ENCODE data around the gene PER1. TPM values are rescaled to one million over a fixed set of nuclear protein-coding genes. Genes with fewer than 3 reads are reported as not detected.

PER1 gene
- total and polyA plus RNA-seq, 9 of the 15 experiments (the other 6 are each of a cell fraction or from before 2014, with no cell fraction given), result 0.13 to 26.0 (median 3.4) TPM

- TF ChIP-seq, protein P1, sequence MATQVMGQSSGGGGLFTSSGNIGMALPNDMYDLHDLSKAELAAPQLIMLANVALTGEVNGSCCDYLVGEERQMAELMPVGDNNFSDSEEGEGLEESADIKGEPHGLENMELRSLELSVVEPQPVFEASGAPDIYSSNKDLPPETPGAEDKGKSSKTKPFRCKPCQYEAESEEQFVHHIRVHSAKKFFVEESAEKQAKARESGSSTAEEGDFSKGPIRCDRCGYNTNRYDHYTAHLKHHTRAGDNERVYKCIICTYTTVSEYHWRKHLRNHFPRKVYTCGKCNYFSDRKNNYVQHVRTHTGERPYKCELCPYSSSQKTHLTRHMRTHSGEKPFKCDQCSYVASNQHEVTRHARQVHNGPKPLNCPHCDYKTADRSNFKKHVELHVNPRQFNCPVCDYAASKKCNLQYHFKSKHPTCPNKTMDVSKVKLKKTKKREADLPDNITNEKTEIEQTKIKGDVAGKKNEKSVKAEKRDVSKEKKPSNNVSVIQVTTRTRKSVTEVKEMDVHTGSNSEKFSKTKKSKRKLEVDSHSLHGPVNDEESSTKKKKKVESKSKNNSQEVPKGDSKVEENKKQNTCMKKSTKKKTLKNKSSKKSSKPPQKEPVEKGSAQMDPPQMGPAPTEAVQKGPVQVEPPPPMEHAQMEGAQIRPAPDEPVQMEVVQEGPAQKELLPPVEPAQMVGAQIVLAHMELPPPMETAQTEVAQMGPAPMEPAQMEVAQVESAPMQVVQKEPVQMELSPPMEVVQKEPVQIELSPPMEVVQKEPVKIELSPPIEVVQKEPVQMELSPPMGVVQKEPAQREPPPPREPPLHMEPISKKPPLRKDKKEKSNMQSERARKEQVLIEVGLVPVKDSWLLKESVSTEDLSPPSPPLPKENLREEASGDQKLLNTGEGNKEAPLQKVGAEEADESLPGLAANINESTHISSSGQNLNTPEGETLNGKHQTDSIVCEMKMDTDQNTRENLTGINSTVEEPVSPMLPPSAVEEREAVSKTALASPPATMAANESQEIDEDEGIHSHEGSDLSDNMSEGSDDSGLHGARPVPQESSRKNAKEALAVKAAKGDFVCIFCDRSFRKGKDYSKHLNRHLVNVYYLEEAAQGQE (IDR thresholded peaks at IDR 0.05; ENCODE audit: borderline replicate concordance), result peak; percentile 45; the same call in 1 of the 2 replicates
- TF ChIP-seq, protein P1 (CRISPR knock-in tag; IDR thresholded peaks at IDR 0.05; ENCODE audit: low read depth), result no peak
- no peak for TF ChIP-seq GTF2E2 (tag; IDR thresholded peaks at IDR 0.05)
- TF ChIP-seq ZFX (CRISPR knock-in tag; IDR thresholded peaks at IDR 0.05), result peak; percentile 32; the same call in 1 of the 2 replicates
- TF ChIP-seq, protein P2, sequence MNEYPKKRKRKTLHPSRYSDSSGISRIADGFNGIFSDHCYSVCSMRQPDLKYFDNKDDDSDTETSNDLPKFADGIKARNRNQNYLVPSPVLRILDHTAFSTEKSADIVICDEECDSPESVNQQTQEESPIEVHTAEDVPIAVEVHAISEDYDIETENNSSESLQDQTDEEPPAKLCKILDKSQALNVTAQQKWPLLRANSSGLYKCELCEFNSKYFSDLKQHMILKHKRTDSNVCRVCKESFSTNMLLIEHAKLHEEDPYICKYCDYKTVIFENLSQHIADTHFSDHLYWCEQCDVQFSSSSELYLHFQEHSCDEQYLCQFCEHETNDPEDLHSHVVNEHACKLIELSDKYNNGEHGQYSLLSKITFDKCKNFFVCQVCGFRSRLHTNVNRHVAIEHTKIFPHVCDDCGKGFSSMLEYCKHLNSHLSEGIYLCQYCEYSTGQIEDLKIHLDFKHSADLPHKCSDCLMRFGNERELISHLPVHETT (CRISPR knock-in tag; conservative IDR thresholded peaks at IDR 0.05 in 1 of 2, IDR thresholded peaks at IDR 0.05 in 1 of 2), result 0 out of 4 replicates have a peak, but pooled peaks of 1 of the 2 experiments have one; percentile 35
- TF ChIP-seq TRIM25 (IDR thresholded peaks at IDR 0.05; ENCODE audit: borderline replicate concordance), result no peak
- TF ChIP-seq POLR2G (IDR thresholded peaks at IDR 0.05; ENCODE audit: low read depth, low read length), result peak; percentile 57
- peak; percentile 39; the same call in 1 of the 2 replicates for TF ChIP-seq ARID4B (CRISPR knock-in tag; IDR thresholded peaks at IDR 0.05)
- peak; percentile 33; the same call in 1 of the 2 replicates for TF ChIP-seq CXXC5 (CRISPR knock-in tag; IDR thresholded peaks at IDR 0.05)
Observed at GRCh38 chr17:8126491-8127066, 25.6 kb downstream of the PER1 start (continued).

All from K562 (cell line).